GM18511 (cell line): Measurements from ENCODE around the gene RHCE.
A peak's percentile ranks its signal among the peaks of the same experiment; 100 is the strongest.
"Not testable (repeated sequence)": the region's sequence is repeated elsewhere in the genome, so short reads cannot be mapped to it uniquely, and the experiment has no call there.

ENCODE experiments used
- ATAC-seq: cut with Tn5 transposase; IDR thresholded peaks from one replicate; pipeline ENCODE4 v1.9.1; 2021; ENCODE audit warnings: mild to moderate bottlenecking, moderate library complexity; ENCODE audit not compliant: unreplicated experiment

Gene RHCE

GRCh38 chr1:25349606-25350005 lies 71.0 kb downstream of the RHCE start:
- no peak for ATAC-seq

GRCh38 chr1:25347556-25347955 lies 73.1 kb downstream of the RHCE start:
- no peak for ATAC-seq

GRCh38 chr1:25343872-25344271 lies 76.8 kb downstream of the RHCE start:
- ATAC-seq = no peak

GRCh38 chr1:25342846-25343245 lies 77.8 kb downstream of the RHCE start:
- ATAC-seq = no peak

- no peak for ATAC-seq
Observed at GRCh38 chr1:25341746-25342145, 78.9 kb downstream of the RHCE start.

- no peak for ATAC-seq
Observed at GRCh38 chr1:25338986-25339385, 81.6 kb downstream of the RHCE start.

GRCh38 chr1:25338188-25338981 lies 82.2 kb downstream of the RHCE start, which contains the start of gene TMEM50A:
TMEM50A (plus strand) TSS chr1:25338334; CDS start chr1:25340487, 2,153 bp downstream.
- peak; percentile 74 for ATAC-seq

GRCh38 chr1:25337483-25338187 lies 83.0 kb downstream of the RHCE start:
- peak; percentile 38 for ATAC-seq

GRCh38 chr1:25336922-25337354 lies 83.7 kb downstream of the RHCE start:
- ATAC-seq = not testable (repeated sequence)

- ATAC-seq = not testable (repeated sequence)
Observed at GRCh38 chr1:25329950-25330349, 90.7 kb downstream of the RHCE start.

GRCh38 chr1:25329336-25329735 lies 91.3 kb downstream of the RHCE start:
- ATAC-seq = not testable (repeated sequence)

- not testable (repeated sequence) for ATAC-seq
Observed at GRCh38 chr1:25328791-25329185, 91.8 kb downstream of the RHCE start.

- not testable (repeated sequence) for ATAC-seq
Observed at GRCh38 chr1:25327864-25328790, 92.5 kb downstream of the RHCE start.

GRCh38 chr1:25324407-25324806 lies 96.2 kb downstream of the RHCE start:
- ATAC-seq = not testable (repeated sequence)

GRCh38 chr1:25322127-25322526 lies 98.5 kb downstream of the RHCE start:
- not testable (repeated sequence) for ATAC-seq

GRCh38 chr1:25320314-25320938 lies 100.2 kb downstream of the RHCE start:
- not testable (repeated sequence) for ATAC-seq

- ATAC-seq = not testable (repeated sequence)
Observed at GRCh38 chr1:25312806-25313470, 107.7 kb downstream of the RHCE start.
